ENCODE results near the gene PRPF8.

PRPF8 gene

GRCh38 chr17:1644493-1645206, 40.0 kb downstream of the PRPF8 start:
- DNase-seq (ENCODE audit: low read depth): no peak

GRCh38 chr17:1643999-1644492, 40.6 kb downstream of the PRPF8 start:
- no peak for DNase-seq (ENCODE audit: low read depth)

DNA sequence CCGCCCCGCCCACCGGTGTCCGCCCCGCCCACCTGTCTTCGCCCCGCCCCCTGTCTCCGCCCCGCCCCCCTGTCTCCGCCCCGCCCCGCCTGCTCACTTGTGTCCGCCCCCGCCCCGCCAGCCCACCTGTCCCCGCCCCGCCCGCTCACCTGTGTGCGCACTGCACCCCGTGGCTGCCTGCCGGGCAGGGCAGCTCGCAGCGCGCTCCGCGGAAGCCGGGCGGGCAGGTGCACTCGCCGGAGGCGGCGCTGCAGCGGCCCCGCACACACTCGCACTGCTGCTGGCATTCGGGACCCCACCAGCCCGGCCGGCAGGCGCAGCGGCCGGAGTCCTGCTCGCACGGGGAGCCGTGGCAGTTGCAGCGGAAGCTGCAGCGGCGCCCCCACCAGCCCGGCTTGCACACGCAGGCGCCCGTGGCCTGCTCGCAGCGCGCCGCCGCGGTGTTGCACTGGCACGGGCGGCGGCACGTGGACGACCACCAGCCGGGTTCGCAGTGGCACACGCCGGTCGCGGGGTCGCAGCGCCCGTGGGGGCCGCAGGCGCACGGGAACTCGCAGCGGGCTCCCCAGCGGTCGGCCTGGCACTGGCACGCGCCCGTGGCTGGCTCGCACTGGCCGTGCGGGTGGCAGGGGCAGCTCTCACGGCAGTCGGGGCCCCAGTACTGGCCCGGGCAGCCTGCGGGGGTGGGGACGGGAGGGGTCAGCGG, 41.2 kb downstream of the PRPF8 start:
- no peak for DNase-seq (ENCODE audit: low read depth)

GRCh38 chr17:1641065-1641403, 43.6 kb downstream of the PRPF8 start:
- DNase-seq (ENCODE audit: low read depth): no peak

- no peak for DNase-seq (ENCODE audit: low read depth)
Measured at GRCh38 chr17:1640329-1641064, 44.2 kb downstream of the PRPF8 start.

GRCh38 chr17:1639549-1640180, 45.0 kb downstream of the PRPF8 start:
- no peak for DNase-seq (ENCODE audit: low read depth)

GRCh38 chr17:1638624-1639300, 45.9 kb downstream of the PRPF8 start:
- DNase-seq (ENCODE audit: low read depth): no peak

GRCh38 chr17:1638171-1638590, 46.5 kb downstream of the PRPF8 start:
- no peak for DNase-seq (ENCODE audit: low read depth)

DNA sequence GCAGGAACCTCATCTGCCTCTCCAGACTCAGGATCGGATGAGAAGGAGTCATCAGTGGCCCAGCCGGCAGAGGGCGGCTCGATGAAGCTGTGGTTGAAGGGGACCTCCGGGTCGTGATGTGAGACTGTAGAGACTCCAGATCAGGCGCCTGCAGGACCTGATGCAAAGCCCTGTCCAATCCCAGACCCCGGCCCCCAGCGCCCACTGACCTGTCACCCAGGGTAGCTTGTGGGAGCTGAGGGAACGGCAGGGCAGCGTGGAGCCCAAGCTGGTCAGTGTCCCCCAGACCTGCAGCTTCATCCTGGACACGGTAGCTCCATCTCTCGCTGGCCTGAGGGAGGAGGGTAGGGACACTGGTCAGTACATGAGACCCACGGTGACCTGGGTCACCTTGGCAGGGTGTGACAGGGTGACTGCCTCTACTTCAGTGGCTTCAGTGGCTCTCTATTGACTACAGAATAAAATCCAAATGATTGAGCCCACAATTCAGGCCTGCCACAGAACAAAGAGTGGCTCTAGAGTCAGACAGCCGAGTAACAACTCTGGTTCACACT, 47.9 kb downstream of the PRPF8 start:
- DNase-seq (ENCODE audit: low read depth): no peak

DNA sequence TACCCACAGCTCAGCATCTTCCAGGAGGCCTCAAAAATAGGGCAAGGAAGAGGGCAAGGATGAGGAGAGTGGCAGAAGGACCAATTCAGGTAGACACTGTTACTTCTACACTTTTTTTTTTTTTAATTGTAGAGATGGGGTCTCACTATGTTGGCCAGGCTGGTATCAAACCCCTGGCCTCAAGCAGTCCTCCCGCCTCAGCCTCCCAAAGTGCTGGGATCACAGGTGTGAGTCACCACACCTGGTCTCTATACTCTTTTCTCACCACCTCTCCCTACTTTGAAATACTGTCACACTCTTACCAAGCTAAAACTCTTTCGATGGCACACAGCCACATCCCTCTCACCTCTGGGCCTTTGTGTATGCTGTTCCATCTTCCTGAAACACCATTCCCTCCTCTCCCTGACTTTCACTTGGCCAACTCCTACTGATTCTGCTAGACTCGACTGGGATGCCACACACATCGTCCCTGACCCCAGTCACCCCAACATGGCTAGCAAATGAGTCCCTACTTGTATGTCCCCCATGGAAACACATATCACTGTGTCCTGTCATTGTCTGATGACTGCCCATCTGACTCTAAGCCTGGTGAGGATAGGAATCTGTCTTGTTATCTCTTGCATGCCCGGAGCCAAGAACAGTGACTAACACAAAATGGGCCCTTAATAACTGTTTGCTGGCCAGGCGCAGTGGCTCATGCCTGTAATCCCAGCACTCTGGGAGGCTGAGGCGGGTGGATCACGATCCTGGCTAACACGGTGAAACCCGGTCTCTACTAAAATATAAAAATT, 48.8 kb downstream of the PRPF8 start:
- DNase-seq (ENCODE audit: low read depth): no peak

GRCh38 chr17:1634841-1635650, 49.6 kb downstream of the PRPF8 start:
- DNase-seq (ENCODE audit: low read depth): no peak

DNA sequence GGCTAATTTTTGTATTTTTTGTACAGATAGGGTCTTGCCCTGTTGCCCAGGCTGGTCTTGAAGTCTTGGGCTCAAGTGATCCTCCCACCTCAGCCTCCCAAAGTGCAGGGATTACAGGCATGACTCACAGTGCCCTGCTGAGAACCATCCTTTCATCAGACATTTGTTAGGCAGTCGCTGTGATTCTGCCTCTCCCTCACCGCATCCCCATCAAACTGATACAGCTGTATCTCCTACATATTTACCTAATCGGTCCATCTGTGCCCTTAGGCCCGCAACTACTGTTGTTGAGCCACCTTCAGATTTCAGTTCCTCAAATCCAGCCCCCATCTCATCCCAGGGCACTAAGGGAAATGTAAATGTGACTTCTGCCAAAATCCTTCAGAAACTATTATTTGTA, 54.0 kb downstream of the PRPF8 start:
- no peak for DNase-seq (ENCODE audit: low read depth)

GRCh38 chr17:1629504-1630310, 55.0 kb downstream of the PRPF8 start:
- no peak for DNase-seq (ENCODE audit: low read depth)

DNA sequence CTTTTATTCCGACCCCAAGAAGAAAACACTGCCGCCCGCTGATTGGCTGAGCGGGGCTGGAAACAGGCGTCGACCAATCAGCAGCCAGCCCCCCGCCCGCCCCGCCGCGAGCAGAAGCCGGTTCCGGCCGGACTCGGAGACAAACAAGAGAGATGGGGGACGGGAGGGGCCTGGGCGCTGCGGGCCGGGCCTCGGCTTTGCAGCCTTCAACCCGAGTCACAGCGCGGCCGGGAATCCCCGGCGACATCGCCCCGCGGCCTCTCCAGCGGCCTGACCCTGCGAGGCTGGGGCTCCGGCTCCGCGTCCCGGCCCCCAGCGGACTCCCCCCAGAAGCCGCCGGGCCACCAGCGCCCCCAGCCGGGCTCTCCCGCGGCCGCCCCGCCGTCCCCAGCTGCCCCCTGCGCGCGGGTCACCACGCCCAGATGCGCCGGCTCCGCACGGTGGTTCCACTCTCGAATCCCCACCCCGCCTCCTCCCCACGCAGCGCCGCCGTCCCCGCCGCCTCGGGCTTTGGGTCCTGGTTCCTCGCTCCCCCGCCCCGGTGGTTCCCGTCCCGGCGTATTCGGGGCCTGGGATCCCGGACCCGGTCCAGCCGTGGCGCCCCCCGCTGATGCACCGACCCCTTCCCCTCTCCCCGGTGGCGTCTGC, 55.7 kb downstream of the PRPF8 start:
- peak; percentile 61 for DNase-seq (ENCODE audit: low read depth)

GRCh38 chr17:1627982-1628855, 56.4 kb downstream of the PRPF8 start, which contains the start of gene SLC43A2:
SLC43A2 (minus strand) TSS chr17:1628834; CDS start chr17:1627874, 960 bp downstream.
- DNase-seq (ENCODE audit: low read depth): no peak

GRCh38 chr17:1627182-1627981, 57.3 kb downstream of the PRPF8 start:
- DNase-seq (ENCODE audit: low read depth): no peak

DNA sequence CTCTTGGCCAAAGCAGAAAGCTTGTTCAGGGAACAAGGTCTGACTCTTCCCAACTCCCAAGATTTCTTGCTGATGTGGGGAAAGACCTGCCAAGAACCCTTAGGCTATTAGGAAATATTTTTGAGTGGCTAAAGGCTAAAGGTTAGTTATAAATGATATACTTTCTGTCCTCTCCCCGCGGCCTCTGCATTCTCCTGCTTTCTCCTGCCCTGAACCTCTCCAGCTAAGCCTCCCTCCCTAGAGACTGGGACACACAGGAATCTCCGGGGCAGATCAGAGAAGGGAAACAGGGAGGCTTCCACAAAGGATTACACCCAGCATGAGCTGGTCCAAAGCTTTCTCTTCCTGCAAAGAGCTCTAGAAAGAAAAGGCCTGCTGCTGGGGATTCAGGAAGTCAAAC, 58.3 kb downstream of the PRPF8 start:
- no peak for DNase-seq (ENCODE audit: low read depth)

Measured in GM04503 (cell line).